Activated T-cell treated with anti-CD3 and anti-CD28 coated beads for 24 hours (primary cell): ENCODE results near the gene TENT5C.
"Not testable (repeated sequence)": the region's sequence is repeated elsewhere in the genome, so short reads cannot be mapped to it uniquely, and the experiment has no call there.

Experiments
- DNase-seq: peaks from one replicate; pipeline ENCODE4 v3.0.0-alpha.2; 2020; ENCODE audit warnings: low read depth

TENT5C gene

DNA sequence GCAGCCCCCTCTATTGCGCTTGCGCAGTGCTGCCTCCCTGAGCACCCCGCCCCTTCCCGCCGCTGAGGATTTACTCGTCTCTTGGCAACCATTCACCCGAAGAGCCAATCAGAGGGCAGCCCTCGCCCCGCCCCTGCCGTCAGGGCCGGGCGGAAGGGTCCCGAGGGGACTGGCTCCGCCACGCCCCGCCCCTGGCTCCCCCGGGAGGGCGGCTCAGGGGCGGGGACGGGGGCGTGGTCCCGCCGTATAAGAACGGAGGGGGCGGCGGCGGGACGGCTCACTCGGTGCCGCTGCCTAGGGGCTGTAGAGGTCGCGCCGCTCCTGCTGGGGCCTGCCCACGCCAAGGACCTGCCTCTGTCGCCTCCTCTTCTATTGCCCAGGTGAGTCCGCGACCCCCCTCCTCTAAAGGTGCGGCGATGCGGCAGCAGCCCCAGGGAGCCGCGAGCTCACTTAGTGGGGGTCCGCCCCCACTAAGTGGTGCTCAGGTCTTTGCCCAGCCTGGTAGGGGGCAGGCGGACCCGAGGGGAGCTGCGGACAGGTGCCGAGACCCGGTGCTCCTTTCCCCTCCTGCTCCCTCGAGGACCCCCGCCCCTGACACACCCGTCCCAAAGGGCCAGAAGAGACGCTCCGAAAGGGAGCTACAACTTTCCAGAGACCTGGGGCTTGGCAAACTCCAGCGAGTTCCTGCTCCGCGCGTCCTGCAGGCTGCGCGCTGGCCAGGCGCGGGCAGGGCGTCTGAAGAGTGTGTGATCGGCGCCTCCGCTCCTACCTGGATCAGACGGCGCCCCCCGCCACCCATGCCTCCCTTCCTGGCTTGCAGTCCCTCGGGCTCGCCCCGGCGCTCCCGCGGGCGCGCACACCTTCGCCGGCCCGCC, at the start of gene TENT5C:
TENT5C (plus strand) TSS at position 275 of the 875 bp plus-strand sequence. CDS start 16,821 bp downstream, outside the sequence.
- peak; percentile 97 for DNase-seq

DNA sequence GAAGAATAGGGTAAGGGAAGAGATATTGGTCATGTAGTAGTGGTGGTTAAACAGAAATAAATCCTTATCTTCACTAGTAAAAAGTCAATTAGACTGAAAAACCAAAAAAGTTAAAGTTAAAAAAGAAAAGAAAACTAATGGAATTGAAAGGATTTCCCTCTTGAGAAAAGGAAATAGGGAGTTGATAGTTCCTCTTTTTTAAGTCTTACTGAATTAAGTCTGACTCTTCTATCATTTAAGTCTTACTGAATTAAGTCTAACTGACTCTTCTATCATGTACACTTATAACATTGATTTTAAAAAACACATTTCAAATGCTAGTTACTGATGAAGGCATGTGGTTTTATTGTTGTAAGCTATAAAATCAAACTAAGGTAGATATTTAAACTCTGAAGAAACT, 49.5 kb upstream of the TENT5C start:
- DNase-seq = no peak

DNA sequence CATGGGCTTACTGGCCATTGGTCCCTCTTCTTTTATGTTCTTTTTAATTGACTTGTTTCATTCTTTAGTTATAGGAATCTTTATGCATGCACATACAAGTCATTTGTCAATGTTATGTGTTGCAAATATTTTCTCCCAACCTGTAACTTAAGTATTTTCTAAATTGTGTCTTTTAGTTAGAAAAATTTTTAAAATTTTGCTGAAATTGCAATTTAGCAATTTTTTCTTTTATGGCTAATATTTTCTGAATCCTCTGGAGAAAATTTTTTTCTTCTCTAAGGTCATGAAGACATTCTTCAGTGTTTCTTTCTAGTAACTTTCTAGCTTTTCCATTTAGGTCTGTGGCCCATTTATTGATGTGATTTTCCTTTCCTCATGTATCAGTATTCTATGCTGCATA, 48.9 kb upstream of the TENT5C start:
- no peak for DNase-seq

DNA sequence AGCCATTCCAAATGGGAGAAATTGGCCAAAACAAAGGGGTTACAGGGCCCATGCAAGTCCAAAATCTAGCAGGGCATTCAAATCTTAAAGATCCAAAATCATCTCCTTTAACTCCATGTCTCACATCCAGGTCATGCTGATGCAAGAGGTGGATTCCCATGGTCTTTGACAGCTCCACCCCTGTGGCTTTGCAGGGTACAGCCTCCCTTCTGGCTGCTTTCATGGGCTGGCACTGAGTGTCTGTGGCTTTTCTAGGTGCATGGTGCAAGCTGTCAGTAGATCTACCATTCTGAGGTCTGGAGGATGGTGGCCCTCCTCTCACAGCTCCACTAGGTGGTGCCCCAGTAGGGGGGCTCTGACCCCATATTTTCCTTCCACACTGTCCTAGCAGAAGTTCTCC, 47.4 kb upstream of the TENT5C start:
- not testable (repeated sequence) for DNase-seq

DNA sequence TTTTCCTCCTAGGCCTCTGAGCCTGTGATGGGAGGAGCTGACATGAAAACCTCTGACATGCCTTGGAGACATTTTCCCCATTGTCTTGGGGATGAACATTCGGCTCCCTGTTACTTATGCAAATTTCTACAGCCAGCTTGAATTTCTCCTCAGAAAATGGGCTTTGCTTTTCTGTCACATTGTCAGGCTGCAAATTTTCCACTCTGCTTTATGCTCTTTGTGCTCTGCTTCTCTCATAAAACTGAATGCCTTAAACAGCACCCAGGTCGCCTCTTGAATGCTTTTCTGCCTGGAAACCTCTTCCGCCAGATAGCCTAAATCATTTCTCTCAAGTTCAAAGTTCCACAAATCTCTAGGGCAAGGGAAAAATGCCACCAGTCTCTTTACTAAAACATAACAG, 46.7 kb upstream of the TENT5C start:
- DNase-seq = no peak

DNA sequence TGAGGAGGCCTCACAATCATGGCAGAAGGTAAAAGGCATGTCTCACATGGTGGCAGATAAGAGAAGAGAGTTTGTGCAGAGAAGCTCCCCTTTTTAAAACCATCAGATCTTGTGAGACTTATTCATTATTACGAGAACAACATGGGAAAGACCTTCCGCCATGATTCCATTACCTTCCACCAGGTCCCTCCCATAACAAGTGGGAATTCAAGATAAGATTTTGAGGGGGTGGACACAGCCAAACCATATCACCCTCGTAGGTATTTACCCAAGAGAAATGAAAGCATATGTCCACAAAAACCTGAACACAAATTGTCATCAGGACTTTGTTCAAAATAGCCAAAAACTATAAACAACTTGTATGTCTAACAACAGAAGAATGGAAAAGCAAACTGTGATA, 45.9 kb upstream of the TENT5C start:
- no peak for DNase-seq

DNA sequence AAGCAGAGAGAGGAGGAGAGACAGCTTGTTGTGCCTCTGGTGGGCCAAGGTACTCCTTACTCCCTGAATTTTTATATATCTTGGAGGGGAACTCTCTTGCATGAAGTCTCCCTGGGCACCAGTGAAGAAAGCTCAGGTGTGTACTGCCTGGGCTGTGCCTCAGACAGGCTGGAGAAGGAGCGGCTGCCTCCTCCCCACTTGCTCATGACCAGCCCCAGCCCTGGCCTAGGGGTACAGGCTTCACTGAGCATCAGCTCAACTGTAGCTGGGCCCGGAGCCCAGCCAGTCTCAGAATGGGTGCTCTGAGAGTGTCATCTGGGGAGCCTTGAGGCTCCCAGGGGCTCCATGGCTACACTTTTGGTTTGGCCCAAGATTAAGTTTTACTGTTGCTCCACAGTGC, 44.8 kb upstream of the TENT5C start:
- DNase-seq = no peak

DNA sequence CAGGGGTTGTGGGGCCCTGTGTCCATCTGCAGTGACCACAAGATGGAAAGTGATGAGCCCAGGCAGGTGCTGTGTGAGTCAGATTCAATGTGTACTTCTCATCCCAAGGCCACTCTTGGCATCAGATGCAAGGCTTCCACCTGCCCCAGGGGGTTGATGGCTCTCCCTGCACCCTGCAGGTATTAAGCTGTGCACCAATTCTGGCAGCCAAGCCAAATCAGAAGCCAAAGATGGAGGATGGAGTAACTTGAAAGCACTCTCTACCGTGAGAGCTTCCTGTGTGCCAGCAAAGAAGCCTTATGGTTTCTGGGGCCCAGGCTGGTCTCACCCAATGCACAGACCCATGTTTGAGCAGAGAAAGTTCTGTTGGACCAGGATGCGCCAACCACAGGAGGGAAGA, 44.3 kb upstream of the TENT5C start:
- DNase-seq = no peak

DNA sequence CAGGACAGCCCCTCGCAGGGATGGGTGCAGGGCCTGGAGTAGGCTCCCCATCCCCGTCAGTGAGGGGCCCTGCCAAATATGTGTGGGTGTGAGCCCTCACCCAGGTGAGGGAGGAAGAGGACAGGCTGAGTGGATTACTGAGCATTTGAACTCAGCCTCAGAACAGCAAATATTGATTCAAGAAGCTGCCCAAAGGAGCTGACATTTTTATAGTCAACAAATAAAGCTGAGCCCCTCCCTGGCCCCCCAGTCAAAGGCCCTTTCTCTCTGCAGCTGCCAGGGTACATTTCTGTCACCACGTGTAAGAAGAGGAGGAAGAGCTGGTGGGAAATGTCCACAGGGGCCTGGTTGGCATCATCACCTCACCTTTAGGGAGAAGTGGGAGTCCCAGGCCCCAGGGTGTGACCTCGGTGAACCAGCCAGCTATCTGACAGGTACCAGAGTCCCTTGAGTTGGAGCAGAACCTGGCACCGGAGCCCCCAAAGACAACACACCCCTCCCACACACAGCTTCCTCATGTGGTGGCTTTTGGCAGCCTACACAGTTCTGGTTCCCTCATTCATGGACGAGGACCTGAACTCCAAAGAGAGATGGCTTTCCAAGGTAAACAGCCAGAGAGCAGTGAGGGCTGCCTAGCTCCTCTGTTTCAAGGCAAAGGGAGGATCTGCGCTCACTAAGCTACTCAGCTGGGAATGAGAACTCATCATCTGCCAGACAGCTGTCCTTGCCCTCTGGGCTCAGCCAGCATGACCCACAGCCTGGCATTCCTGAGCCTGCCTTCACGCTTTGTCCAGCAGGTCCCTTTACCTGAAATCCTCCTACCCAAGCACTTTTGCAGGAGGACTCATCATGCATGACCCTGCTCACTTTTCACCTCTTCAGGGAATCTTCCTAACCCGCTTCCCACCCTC, 43.0 kb upstream of the TENT5C start:
- no peak for DNase-seq

DNA sequence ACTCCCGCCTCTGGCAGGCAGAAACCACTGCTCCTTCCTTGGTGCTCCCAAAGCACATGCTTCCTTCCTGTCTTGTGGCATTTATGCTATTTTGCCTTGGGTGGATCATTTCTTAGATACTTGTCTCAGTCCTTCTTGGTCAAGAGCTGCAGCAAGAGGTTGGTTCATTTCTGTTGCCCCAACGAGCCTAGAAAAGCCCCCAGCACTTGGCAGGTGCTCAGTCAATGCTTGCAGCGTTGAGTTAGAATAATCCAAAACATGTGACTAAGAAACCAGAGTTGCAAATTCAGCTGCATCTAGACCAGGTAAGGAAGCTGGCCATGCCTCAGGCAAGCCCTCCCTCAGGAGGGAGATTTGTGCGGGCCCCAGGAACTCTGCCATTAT, 42.4 kb upstream of the TENT5C start:
- DNase-seq = no peak

DNA sequence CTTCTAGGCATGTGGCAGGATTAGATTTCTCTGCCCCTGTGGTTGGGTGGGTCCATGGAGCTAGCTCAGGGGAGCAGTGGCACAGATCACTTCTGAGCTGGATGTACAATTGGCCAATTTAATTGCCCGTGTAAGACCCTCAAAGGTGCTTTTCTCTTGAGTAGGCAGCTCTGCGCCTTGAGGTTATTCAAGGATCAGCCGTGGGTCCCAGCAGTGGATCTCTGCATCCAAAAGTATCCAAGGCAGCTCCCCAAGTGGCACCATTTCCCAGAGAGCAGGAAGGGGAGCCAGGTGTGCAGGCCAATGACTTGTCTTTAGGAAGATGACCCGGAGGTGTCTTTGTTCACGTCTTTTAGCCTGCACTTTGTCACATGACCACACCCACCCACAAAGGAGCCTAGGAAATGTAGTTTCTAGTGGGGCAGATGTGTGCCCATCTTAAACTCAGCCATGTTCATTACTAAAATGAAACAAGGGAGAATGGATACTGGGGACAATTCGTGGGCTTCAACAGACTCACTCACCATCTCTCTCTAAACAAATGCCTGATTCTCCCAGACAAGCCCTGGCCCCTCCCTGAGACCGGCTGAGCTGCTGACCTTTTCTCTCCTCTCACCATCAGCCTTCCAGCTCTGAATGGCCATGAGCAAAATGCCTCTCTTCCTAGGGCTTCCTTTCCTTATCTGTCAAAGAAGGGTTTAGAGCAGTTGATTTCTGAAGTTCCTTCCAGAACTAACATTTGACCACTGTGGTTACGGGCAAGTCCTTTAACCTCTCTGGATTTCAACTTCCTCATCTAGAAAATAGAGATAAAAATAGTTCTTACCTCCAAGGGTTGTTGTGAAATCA, 41.4 kb upstream of the TENT5C start:
- no peak for DNase-seq

DNA sequence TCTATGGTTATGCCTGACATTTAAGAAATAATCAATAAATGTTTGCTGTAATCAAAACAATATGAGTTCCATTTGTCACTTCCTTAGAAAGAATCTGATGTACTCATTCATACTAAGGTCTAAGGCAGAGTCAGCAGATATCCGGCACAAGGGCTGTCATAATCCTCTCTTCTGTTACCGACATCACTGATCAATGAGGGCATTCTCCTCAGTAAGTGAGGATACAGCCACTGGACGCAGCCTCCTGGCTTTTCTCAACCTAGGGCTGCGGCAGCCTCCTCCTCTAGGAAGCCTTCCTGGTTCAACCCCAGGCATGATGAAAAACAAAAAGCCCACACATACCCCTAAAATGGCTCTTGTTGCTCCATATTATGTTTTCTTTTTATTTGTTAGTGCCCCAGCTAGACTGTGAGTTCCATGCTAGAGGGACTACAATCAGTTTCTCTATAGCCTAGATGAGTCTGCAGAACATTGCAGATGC, 40.7 kb upstream of the TENT5C start:
- DNase-seq = no peak

DNA sequence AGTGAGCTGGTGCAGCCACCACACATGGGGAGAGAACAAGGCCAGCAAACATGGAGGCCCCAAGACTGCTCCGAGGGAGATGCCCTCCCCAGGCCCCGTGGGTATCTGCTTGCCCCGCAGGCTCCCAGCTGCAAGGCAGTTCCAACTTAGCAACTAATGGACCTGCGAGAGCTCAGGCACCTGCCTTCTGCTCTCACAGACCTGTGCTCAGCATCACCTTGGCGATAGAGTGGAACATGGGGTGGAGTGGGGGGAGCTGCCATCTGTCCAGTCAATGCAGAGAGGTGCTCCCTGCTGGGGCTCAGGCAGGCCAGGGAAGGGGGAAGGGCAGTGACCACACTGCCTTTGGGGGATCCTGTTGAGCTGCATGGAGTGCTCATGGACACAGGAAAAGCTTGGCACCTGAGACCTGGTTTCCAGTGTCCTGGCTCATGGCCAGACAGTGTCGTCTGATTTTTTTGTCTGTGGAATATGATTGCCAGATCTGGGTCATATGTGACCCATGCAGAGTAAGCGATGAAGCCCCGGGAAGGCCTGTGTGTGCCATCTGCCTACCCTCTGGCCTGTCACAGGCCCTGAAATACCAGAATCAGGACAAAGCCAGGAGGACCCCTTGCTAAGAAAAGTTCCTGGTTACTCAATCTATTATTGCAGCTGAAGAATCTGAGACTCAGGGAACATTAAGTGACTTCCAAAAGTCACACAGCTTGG, 39.9 kb upstream of the TENT5C start:
- DNase-seq = no peak

DNA sequence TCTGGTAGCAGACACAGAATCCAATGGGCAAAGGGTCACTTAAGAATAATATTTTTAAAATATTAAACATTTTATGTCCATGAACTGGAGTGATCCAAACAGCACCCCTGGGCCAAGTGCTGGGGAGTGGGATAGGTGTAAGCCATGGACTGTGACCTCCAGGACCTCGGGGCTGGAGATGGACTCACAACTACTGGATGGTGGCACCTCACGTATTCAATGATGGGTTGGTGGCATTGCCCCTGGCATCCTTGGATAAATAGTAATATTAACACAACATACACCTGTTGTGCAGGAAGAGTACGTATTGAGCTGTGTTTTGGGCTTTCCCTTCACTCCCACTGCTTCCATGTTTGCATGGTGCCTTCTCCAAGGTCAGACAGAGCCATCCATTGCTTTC, 39.3 kb upstream of the TENT5C start:
- no peak for DNase-seq

DNA sequence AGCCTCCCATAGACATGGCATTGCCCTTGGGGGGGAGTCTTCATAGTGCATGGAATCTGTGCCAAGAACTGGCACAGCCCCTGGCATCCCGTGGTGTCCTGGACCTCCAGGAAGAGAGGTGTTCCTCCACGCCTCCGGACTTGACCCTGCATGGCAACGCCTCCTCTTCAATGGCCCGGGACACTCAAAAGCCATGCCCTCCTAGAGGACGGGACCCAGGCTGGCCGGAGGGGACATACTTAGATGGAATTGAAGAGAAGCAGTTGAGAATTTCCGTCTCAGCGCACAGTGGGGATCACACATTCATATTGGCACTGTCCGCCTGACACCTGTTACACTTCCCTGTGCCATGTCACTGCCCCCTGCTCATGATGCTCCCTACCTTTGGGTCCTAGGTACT, 38.4 kb upstream of the TENT5C start:
- DNase-seq = no peak

DNA sequence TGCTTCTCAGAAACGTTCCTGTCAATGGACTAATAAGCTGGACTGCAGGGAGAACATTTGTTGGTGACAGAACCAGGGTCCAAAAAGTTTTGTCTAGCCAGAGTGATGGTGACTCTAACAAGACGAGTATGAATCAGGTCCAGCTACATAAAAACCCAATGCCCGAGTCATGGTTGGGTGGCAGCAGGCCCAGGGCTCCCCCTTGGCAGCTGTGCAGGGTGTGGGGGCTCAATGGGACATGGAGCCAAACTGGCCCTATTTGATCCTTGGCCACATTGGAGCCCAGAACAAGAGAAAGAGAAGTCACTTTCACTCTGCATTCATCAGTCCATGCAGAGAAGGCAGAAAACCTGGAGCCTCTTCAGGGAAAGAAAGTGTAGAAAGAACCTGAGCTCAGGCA, 37.9 kb upstream of the TENT5C start:
- no peak for DNase-seq

DNA sequence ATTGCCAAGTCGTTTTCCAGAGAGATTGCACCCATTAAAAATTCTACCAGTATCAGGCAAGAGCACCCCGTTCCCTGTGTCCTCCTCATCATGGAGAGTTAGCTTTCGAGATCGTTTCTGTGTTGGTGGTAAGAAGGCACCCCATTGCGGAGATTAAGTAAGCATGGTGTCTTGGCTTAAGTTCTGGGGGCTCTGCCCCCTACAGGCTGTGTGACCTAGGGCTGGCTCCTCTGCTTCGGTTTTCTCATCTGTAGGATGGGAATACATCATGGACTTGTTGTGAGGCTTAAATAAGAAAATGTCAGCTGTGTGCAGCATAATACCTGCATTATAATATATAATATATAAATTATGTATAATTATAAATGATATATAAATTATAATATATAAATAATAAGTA, 36.8 kb upstream of the TENT5C start:
- no peak for DNase-seq

DNA sequence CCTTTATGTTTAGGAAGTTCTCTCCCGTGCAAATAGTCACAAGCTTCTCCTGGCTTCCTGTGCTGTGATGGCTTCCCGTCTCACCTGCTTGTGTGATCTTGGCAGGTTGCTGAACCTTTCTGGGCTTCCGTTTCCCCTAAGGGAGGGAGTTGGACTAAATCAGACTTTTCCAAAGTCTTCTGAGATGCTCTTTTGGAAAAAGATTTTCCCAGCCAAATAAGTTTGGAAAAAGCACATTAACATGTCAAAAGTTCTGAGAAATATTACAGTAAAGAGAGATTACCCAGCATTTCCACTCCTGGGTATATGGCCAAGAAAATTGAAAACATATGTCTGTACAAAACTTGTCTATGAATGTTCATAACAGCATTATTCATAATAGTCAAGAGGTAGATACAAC, 36.0 kb upstream of the TENT5C start:
- no peak for DNase-seq

DNA sequence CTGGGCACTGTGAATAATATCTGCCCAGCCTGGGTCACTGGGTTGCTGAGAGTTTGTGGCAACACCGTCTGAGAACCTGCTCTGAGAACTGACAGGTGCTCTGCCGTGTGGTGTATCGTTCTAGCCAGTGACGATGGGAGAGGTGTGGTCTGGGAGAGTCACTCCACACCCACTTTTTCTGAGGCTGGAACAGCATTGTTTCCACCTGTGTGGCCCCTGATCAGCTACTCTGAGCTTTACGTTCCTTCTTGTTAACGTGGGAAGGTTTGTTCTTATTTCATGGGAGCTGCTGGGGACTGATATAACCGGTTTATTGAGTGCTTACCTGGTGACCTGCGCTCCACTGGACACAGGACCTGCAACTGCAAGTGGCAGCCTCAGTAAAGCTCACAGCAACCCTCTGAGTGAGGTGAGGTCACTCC, 34.8 kb upstream of the TENT5C start:
- no peak for DNase-seq

DNA sequence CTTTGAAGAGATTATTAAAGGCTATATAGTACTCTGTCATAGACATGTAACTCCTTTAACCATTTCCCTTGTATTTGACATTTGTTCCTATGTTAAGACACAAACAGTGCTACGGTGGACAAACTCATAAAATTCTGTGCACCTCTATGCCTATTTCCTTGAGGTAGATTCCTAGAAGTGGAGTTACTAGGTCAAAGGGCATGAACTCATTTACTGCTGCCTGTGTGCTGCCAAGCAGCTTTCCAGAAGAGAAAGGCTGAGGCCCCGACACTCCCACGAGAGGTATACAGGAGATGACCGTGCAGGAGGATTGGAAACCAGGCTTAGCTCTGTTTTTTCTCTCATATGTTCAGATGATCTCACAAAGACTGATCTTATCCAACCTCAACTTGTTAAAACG, 34.4 kb upstream of the TENT5C start:
- no peak for DNase-seq

DNA sequence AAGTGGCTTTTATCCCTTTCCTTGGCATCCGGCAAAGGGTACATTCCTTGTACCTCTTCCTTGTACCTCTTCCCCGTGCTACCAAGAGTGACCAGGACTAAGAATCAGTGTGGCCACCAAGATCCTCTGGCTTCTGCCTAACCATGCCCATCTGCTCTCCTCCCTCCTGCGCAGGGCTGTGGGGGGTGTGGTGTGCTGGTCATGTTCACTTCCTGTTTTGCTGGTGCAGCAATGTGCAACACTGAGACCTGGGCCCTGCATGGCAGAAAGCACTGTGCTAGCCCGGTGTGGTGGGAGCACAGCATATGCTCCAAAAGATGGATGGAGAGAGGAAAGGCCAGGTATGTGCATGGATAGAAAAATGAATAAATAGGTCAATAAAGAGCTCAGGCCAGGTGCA, 33.3 kb upstream of the TENT5C start:
- no peak for DNase-seq
